T-helper 9 cell (primary cell): Measurements from ENCODE around the gene IFI27L2.
"Not testable (repeated sequence)": the region's sequence is repeated elsewhere in the genome, so short reads cannot be mapped to it uniquely, and the experiment has no call there.

ENCODE experiments used
- DNase-seq: peaks from one replicate; pipeline ENCODE4 v3.0.0-alpha.2; 2020
- total RNA-seq, 2 donors: gene quantifications; one replicate each; lab custom pipeline; 2026; lab: John Stamatoyannopoulos, UW

The IFI27L2 gene, protein sequence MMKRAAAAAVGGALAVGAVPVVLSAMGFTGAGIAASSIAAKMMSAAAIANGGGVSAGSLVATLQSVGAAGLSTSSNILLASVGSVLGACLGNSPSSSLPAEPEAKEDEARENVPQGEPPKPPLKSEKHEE
- total RNA-seq: 8.0 to 10.6 reads per million in 2 donors

DNA sequence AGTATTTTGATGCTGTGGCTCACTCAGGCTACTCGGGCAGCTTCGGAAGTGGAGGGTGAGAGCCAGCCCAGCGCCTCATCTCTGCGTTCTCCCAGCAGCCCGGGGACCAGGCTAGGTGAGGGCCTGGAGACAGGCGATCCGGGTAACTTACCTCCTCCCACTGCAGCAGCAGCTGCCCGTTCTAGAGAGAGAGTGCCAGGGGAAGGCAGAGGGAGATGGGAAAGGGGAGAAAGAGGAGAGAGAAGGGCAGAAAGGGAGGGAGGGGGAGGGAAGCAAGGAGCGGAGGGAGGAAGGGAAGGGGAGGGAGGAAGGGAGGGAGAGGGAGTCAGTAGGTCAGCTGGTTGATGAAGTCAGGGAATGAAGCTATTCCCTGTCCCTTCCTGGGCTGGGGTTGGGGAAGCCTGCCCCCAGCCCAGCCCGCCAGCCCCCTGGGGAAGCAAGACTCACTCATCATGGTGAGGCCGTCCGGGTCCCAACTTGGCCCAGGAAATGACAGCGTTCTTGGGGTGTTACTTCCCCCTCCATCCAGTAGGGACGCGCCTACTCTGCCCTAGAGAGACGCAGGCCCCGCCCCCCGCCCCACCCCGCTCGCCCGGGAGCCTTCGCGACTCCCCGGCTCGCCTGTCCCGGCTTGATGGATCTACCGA is at the start of gene IFI27L2:
TSS of gene IFI27L2 (minus strand) at position 494 of the 647 bp plus-strand sequence. CDS start at position 454, 40 bp downstream.
- peak; percentile 63 for DNase-seq

DNA sequence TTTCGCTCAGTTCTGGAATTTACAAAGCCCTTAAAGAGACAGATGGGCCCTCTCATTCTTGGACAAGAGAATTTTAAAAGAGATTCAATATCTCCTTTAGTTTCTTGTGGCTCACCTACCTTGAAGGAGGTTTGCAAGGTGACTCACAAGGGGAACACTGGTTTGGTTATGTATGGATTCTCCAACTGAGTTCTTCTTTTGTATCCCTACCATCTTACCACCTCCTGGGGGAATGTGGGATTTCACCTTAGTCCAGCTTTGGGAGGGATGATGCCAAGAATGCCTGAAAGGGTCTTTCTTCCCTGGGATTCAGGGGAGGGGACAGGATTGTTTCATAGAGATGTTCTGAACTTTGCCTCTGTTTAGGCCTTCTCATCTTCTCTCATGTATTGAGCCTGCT is 48.4 kb upstream of the IFI27L2 start:
- no peak for DNase-seq

DNA sequence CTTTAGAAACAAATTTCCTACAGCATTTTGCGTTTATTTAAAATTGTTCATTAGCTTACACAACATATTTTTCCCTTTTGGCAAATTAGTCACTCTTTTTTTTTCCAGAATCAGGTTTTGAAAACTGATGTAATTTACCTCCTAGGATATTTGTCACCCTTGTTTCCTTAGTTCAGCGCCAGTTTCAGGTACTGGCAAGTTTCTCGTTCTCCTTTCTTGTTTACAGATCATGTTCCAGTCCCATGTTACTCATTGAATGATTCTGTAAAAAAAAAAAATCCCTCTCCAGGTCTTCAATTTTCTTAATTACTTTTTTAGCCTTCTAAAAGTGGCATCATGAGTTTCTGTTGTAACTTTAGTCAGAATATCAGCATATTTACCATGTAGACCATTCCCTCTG is 47.4 kb upstream of the IFI27L2 start:
- DNase-seq: no peak

DNA sequence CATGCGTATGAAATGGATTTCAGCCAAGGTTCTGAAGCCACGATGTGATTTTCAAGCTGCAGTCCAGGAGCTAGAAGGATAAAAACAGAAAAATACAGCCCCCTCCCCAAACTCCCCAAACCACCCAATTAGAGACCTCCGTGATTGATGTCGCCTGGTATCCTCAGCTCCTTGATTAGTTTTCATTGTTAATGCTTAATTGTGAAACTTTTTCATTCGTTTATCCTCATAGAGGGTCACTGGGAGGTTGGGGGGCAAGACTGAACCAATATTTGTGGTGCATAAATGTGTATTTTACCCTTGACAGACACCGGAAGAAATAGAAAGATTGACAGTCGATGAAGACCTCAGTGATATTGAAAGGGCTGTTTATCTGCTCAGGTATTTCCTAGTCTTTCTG is 46.3 kb upstream of the IFI27L2 start:
- no peak for DNase-seq

DNA sequence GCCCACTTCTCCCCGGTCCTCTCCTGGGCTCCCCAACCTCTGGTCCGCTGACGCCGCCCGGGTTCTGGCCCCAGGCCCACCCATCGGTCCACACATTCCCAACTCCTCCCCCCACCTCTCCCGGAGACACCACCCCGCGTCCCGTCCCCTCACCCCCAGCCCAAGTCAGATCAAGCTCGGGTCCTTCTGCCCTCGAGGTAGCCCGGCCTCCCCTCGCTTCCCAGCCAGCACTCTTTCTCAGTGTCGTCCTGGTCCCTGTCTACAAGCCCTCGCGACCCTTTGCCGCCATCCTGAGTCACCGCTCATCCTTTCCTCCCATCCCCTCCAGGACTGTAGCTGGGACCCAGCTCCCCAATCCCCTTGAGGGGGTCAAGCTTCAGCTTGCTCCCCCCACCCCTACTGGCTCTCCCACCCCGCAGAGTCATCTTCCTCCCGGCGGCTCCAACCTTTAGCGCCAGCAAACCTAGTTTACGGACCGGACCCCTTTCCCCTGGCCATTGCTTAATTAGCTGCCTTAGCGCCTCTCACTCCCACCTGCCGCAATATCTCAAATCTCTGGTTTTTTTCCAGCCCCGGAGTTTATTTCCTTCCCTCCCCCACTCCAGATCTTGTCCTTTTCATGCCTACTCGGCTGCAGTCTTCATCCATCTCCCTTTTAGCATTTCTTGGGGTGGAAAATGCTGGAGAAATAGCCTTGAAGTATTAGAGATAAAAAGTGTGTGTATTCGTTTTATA is 45.8 kb upstream of the IFI27L2 start:
- no peak for DNase-seq

DNA sequence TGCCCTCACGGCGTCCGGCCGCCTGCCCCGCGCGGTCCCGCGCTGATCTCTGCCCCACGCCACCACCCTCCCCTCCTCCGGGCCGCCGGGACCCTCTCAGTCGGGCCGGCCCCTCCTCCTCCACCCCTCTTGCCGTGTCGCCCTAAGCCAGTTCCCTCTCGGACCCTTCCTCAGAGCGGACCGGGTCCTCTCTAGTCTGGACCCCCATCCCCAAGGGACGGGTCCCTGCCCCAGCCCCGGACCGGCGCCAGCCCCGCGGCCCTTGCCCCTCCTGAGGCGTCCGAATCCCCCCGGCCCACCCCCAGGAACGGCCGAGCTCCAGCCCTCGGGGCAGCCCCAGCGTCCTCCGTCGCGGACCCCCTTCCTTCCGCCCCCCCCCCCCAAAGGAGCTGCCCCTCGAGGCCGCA is 45.2 kb upstream of the IFI27L2 start:
- DNase-seq: no peak

DNA sequence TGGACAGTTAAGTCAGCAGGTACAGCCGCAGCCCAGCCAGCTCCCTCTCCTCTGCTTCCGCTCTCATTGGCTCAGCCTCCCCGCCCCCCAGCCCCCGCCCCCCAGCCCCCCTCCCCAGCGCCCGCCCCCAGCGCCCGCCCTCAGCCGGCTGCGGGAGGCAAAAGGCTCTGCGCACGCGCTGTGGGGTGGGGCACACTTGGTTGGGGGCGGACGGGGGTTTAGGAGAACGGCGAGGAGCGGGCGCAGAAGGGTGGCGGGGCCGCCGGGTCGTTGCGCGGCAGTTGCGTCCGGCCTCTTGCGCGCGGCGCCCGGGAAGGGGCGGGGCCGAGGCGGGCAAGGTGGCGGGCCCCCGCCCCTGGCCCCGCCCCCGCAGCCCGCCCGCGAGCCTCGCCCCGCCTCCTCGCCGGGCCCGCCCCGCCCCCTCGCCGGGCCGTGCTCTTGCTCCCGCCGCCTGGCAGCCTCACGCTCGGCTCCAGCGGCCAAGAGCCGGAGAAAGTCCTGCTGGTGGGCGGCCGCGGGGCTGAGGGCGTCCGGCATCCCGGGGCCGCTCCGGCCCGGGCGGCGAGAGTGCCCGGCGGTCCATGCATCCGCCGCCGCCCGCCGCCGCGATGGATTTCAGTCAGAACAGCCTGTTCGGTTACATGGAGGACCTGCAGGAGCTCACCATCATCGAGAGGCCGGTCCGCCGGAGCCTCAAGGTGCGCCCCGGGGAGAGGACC is 44.6 kb upstream of the IFI27L2 start, which contains the start of gene PPP4R4:
TSS of gene PPP4R4 (plus strand) at position 438 of the 719 bp plus-strand sequence. CDS start at position 582, 144 bp downstream.
- peak; percentile 89 for DNase-seq

DNA sequence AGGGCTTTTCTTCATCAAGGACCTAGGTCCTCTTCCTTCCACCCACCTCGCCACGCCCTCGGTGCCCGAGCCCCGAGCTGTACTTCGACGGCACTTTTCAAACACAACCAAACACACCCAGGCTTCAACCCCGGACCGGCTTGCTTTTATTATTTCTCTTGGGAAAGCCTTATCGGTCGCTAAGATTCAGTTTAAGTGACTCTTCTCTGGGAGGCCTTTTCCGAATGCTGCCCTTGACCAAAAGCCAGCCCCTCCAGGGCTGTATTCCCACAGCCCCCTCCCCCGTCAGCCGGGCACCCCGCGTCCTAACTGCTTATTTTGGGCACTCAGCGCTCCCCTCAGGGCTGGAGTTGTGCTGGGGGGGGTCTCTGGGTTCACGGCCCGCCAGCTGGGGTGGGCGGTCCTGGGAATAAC is 44.1 kb upstream of the IFI27L2 start:
- DNase-seq: no peak

DNA sequence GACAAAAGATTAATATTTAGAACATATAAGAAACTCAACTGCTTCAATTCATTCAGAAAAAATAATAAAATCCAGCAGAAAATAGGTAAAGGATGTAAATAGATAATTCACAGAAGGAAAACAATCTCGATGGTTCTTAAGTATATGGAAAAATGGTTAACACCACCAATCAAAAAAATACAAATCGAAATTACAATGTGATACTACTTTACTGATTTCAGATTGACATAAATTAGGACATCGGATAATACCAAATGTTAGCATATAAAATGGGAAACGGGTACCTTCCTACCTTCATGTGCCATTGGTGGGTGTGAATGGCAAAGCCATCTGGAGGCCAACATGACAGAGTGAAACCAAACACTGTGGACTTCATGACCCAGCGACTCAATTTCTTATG is 43.1 kb upstream of the IFI27L2 start:
- DNase-seq: no peak

DNA sequence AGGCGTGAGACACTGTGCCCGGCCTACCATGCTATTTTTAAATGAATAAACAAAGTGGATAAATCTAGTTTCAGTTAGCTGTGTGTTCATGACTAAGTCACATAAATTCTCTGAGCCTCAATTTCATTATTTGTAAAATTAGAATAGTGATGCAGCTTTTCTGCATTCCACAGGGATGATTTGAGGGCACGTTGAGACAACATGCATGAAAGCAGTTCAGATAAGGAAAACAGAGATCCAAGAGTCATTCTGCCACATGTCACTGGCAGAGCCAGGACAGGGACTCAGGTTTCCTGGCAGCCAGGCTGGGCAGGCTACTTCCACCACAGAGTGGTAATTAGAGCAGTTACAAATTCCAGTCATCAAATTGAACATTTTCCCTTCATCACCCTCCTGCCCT is 41.8 kb upstream of the IFI27L2 start:
- DNase-seq: no peak

DNA sequence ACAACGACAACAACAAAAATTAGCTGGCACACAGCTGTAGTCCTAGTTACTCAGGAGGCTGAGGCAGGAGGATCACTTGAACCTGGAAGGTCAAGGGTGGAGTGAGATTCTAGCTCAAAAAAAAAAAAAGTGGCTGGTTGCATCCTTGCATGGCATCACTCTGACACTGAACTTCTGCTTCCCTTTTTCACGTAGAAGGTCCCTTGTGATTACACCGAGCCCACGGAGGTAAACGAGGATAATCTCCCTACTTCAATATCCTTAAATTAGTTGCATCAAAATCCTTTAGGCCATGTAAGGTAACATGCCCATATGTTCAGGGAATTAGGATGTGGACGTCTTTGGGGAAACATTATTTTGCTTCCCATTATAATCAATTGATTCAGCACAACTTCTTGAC is 40.7 kb upstream of the IFI27L2 start:
- no peak for DNase-seq

DNA sequence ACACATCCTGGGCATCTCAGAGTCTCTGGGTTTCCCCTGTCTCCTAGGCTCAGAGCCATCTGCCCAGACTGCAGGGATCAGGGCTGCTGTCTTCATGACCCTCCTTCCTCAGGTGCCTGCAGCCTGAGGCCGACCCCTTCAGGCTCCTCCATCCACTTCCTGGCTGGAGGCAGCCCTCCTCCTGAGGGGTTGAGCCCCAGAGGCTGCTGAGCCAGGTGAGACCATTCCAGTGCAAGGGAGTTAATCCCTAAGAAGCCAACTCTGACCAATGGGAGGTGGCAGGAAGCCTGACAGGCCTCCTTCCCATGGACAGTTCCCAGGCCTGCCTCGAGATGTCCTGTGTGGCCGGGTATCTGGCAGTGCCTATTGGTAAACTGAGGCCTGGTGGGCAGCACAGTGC is 36.3 kb upstream of the IFI27L2 start:
- DNase-seq: no peak

DNA sequence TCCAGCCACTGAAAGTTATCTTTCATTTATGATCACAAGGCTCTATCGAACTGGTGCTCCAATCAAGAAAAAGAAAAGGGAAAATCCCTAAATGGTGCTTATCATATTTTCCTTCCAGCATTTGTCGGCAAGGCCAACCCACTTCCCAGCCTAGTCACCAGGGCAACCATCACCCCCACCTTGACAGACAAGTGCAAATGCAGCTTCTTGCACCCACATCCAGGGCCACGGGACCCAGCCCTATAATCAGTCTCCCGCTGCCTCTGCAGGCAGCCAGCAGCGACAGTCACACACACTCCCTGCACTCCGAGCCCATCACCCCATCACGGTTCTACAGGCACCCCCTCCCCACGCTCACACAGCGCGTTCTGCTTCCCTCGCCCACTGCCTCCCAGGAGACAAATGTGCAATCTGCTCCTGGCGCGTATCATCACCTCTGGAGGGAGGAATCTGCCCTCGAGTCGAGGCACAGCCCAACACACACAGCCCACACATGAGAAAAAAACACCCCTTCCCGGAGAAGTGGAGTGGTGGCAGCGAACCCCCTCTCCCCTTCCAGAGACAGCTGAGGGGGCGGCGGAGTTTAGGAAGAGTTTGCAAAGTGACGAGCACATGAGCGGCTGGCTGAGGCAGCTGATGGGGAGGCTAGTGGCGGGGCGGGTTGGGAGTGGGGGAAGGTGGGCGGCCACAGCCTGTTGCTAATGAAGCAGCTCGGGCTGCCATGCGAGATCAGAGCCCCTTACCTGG is 35.5 kb upstream of the IFI27L2 start:
- DNase-seq: no peak

DNA sequence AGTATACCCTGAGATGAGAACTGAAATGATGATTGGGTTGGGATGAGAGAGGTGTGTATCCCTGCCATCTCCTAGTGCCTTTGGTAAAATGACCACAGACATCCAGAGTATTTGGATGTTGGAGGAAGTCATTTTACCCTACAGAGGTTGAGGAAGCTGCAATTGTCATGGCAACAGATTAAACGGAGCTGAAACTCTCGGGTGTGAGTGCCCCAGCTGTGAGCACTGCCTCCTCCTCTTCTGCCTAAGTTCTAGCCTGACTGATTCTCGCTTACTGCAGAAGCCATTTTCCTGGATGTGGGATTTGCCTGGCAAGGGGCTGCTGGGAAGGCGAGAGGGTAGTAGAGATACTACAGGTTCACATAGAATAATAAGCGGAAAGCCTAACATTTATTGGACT is 34.4 kb upstream of the IFI27L2 start:
- no peak for DNase-seq

DNA sequence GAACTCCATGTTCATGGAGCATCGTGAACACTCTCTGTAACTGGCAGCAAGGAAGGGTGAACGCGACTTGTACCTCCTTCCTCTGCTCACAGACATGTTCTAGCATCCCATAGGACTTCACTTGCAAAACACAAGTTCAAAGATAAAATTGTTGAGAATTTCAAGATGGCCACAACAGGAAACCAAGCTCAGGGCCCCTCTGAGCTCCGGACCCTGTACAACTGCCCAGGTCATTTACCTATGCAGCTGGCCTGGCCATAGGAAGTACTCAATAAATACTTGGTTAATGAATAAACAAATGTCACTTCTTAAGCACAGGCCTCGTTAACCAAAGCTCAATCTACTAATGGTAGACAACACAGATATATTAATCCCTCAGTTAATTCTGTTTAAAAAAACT is 33.1 kb upstream of the IFI27L2 start:
- no peak for DNase-seq

DNA sequence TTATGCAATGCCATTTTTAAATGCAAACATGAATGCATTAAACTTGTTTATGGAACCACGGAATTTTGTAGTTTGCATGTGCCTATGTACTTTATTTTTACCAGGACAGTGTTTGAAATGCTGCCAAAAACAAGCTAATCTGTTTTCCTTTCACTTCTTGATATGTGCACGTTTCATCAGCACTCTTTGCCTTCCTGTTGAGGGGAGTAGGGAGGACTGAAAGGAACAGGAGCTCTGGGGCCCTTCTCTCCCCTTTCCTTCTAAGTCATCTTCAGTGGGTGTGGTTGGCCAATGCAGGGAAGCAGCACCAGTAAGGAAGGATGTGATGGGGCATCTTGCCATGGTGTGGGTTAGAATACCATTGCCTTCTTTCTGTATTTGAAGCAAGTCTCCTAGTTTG is 32.6 kb upstream of the IFI27L2 start:
- no peak for DNase-seq

DNA sequence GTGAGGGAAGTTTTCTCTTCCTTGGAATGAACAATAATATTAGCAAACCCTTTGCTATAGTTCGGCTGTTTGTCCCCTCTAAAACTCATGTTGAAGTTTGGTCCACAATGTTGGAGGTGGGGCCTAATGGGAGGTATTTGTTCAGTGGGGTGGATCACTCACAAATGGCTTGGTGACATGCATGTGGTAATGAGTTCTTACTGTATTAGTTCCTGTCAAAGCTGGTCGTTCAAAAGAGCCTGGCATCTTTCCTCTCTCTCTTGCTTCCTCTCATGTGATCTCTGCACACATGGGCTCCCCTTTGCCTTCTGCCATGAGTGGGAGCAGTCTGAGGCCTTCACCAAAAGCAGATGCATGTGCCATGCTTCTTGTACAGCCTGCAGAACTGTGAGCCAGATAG is 31.7 kb upstream of the IFI27L2 start:
- DNase-seq: no peak

DNA sequence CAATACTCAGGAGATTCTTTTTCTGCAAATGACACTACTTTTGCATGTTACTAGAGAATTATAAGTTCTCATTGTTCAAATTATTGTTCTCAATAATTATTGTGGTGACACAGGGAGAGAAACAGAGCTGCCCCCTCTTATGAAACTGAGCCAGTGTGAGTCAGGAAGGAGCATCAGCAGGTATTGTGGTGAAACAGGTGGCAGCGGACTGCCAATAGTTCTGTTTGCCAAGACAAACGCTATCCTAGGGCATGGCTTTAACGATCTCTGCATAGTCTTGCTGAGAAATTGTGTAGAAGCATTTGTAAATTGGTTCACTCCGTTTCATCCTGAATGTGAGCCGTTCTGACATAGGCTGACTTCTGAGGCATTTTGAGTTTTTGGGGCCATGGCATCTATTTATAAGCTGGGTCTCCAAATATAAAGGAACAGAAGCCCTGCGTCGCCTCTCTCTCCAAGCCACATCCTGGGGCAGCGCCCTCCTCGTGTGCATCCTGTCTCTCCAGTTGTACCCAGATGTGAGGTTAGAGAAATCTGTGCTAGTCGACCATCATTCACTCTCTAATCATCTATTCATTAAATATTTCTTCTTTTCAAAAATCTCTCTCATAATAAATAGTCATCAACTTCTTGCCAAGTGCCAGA is 29.0 kb upstream of the IFI27L2 start:
- no peak for DNase-seq

DNA sequence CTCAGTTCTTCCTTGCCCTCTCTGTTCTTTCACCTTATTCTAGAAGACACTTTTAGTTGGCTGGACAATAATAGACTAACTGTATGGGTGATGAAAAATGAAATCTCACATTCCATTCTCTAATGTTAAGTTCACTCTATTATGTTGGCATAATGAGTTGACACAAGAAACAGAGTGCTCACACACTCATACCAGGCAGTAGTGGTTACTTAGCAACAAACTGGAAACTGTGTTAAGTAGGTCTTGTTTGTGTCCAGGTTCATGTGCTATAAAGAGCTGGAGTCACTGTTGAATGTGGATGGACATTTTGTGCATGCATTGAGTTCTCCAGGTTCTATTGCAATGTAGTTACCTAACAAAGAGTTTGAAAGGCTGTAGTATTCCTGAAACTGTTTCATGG is 27.8 kb upstream of the IFI27L2 start:
- DNase-seq: no peak

DNA sequence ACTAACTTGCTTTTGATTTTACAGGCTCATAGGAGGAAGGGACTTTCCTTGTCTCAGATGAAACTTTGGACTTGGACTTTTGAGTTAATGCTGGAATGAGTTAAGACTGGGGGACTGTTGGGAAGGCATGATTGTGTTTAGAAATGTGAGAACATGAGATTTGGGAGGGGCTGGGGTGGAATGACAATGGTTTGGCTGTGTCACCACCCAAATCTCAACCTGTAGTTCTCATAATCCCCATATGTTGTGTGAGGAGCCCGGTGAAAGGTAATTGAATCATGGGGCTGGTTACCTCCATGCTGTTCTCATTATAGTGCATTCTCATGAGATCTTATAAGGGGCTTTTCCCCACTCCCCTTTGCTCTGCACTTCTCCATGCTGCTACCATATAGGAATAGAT is 26.7 kb upstream of the IFI27L2 start:
- DNase-seq: not testable (repeated sequence)

DNA sequence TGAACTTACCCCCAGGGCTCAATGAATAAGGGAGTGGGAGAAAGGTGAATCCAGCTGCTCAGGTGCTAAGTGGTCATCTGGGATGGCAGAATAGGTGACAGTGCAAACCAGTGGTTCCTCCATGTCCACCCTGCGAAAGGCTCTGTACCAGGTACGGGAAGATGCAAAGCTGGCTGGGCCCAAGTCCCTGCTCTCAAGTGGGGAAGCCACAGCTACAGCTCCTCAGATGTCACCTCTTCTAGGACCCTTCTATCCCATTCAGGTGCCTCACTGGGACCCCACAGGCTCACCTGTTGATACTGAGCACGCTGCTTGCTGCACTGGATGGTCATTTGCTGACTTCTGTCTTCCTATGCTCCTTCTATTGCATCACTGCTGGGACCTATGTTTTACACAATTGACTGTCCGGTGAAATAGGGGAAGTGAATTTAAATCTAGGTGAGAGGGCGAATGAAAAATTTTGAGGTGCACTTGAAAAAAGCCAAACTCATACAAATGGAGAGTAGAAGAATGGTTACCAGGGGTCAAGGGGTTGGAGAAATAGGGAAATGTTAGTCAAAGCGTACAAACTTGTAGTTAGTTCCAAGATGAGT is 24.4 kb upstream of the IFI27L2 start:
- no peak for DNase-seq

DNA sequence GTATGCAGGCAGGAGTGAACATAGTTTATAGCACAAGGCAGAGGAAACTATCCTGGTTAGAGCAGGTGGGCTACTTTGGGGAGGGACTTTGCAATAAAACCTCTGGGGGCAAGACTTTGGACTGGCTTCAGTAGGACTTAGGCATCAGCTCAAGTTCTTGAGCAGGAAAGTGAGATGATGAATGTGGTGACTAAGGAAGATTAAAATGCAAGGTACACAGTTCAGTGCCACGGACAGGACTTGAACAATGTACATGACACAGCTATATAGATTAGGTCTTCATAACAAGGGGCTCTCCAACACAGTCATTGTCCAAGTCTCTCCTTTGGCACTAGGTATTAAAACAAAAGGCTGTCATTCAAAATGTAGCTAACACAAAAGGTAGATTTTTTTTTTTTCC is 23.3 kb upstream of the IFI27L2 start:
- DNase-seq: no peak
